GM23338 (cell line): Measurements from ENCODE around the gene SRMS. TPM values are rescaled to one million over a fixed set of nuclear protein-coding genes. Genes with fewer than 3 reads are reported as not detected.

Source experiments
- CREB1 ChIP-seq: fragments of 250-450 bp; sonication (Bioruptor Pico); IDR thresholded peaks from 2 replicates; pipeline ENCODE4 v1.5.0; 2020; ENCODE audit warnings: low read depth, mild to moderate bottlenecking, moderate library complexity
- CTCF ChIP-seq, 2 experiments: fragments of 200-600 bp in 1 of 2; sonication (generic) in 1 of 2; conservative IDR thresholded peaks; 2 replicates each; pipeline versions ENCODE4 v1.5.1 to v1.6.1; 2016 to 2017; ENCODE audit warnings: antibody characterized with exemption in 2 of 2, low read depth in 2 of 2, mild to moderate bottlenecking in 2 of 2, moderate library complexity in 1 of 2
- ETS1 ChIP-seq: IDR thresholded peaks from 2 replicates; pipeline ENCODE4 v1.6.1; 2016; ENCODE audit warnings: antibody characterized with exemption
- EZH2 ChIP-seq: fragments of 200-600 bp; sonication (generic); IDR thresholded peaks from one replicate; pipeline ENCODE4 v1.8.0; 2017; ENCODE audit warnings: antibody characterized with exemption, mild to moderate bottlenecking, low read depth; ENCODE audit not compliant: unreplicated experiment
- EZH2phosphoT487 ChIP-seq: fragments of 200-600 bp; sonication (generic); IDR thresholded peaks from one replicate; pipeline ENCODE4 v1.8.1; 2018; ENCODE audit warnings: antibody characterized with exemption; ENCODE audit not compliant: unreplicated experiment
- JUNB ChIP-seq: IDR thresholded peaks from one replicate; pipeline ENCODE4 v1.6.1; 2016; ENCODE audit warnings: antibody characterized with exemption; ENCODE audit not compliant: unreplicated experiment
- NANOG ChIP-seq: IDR thresholded peaks from 2 replicates; pipeline ENCODE4 v1.6.1; 2016; ENCODE audit warnings: antibody characterized with exemption, borderline replicate concordance
- POLR2AphosphoS5 ChIP-seq: IDR thresholded peaks from 2 replicates; pipeline ENCODE4 v1.6.1; 2016; ENCODE audit warnings: antibody characterized with exemption, low read depth
- STAT1 ChIP-seq: IDR thresholded peaks from one replicate; pipeline ENCODE4 v1.6.1; 2016; ENCODE audit warnings: antibody characterized with exemption; ENCODE audit not compliant: unreplicated experiment
- ZNF114 ChIP-seq: fragments of 250-450 bp; sonication (Bioruptor Pico); IDR thresholded peaks from 2 replicates; pipeline ENCODE4 v1.5.0; 2020; ENCODE audit warnings: mild to moderate bottlenecking, moderate library complexity
- ZNF462 ChIP-seq: fragments of 250-450 bp; sonication (Bioruptor Pico); IDR thresholded peaks from 2 replicates; pipeline ENCODE4 v1.5.0; 2020; ENCODE audit warnings: mild to moderate bottlenecking, moderate library complexity
- polyA plus RNA-seq: library from polyadenylated mRNA; unstranded; fragments of >200 nt; fragmentation: Nextera tagmentation; extraction: Ambion mirVana; gene quantifications from 2 replicates; pipeline ENCODE4 v1.2.1, GENCODE V29; 2016
- total RNA-seq: library from RNA; depleted of rRNA; stranded (reverse); fragments of >200 nt; shearing (Covaris generic); gene quantifications from 2 replicates; pipeline ENCODE4 v1.2.3, GENCODE V29; 2014

SRMS gene
- total and polyA plus RNA-seq, 2 experiments from 2014 or later, result 0.23 to 0.59 TPM

- TF ChIP-seq ZNF462 (CRISPR knock-in tag) (no peak), CREB1 (CRISPR knock-in tag) (no peak), CTCF (conservative IDR thresholded peaks at IDR 0.05; ENCODE audit: low read depth in 2 of 2) (no peak), STAT1 (no peak), ZNF114 (CRISPR knock-in tag) (no peak), EZH2phosphoT487 (no peak), ETS1 (no peak), EZH2 (no peak), POLR2AphosphoS5 (no peak), JUNB (no peak), NANOG (no peak)
These were observed 42.3 kb downstream of the SRMS start (continued) for GRCh38 chr20:63505281-63505680.
